AG04450 (cell line): ENCODE data around the gene SORL1-AS1. TPM values are rescaled to one million over a fixed set of nuclear protein-coding genes. Genes with fewer than 3 reads are reported as not detected.

Source experiments
- CTCF ChIA-PET: fragments of 300-600, 350-600 bp; formaldehyde crosslinking; extraction: SDS; loops from one replicate; lab custom pipeline; 2022; ENCODE audit warnings: antibody characterized with exemption, inconsistent platforms; lab: Charles Lee
- POLR2A ChIA-PET: fragments of 350-600 bp; formaldehyde crosslinking; extraction: SDS; loops from one replicate; lab custom pipeline; 2021; ENCODE audit warnings: antibody characterized with exemption, inconsistent platforms; lab: Yijun Ruan, JAX
- DNase-seq: peaks from one replicate; pipeline ENCODE4 v3.0.0-alpha.2; 2011; ENCODE audit warnings: low read depth, low spot score
- H3K27ac ChIP-seq: one replicate; pipeline ENCODE4 v1.5.1; 2012; ENCODE audit warnings: low read depth, low read length, control low read depth
- H3K27me3 ChIP-seq: one replicate; pipeline ENCODE4 v1.6.0; 2012; ENCODE audit warnings: low read length; ENCODE audit not compliant: control insufficient read depth, insufficient read depth
- H3K4me3 ChIP-seq: 2 replicates; pipeline ENCODE4 v1.5.1; 2011; ENCODE audit warnings: mild to moderate bottlenecking, low read depth, low read length, control low read depth
- H3K9me3 ChIP-seq: 2 replicates; pipeline ENCODE4 v1.5.1; 2012; ENCODE audit warnings: low read length; ENCODE audit not compliant: control insufficient read depth, insufficient read depth
- polyA plus RNA-seq: library from polyadenylated mRNA; depleted of rRNA; stranded (reverse); fragments of >200 nt; gene quantifications from 2 replicates; pipeline ENCODE4 v1.2.3, GENCODE V29; 2011; rRNA removed
- TF ChIP-seq, protein P1 (sequence below): IDR thresholded peaks from 2 replicates; pipeline ENCODE4 v1.5.1; 2011; ENCODE audit warnings: low read depth, low read length, control low read depth, inconsistent platforms

Gene SORL1-AS1

DNA sequence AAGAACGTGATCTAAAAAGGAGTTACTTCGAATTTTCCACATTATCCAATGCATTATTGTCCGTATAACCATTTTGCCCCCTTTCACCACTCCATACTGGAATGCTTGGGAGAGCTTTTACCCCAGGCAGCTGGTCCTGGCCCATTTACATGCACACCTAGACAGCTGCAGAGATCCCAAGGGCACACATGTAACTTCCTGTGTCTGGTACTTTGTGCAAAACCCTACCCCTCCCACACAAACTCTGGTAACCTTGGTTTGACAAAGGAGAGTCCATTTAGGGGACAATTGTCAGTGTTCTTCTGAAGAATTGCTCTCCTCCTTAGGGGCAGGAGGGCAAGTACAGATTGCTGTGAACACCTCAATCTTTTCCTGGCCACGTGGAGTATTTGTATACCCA is 58.0 kb downstream of the SORL1-AS1 start:
- TF ChIP-seq, protein P1, sequence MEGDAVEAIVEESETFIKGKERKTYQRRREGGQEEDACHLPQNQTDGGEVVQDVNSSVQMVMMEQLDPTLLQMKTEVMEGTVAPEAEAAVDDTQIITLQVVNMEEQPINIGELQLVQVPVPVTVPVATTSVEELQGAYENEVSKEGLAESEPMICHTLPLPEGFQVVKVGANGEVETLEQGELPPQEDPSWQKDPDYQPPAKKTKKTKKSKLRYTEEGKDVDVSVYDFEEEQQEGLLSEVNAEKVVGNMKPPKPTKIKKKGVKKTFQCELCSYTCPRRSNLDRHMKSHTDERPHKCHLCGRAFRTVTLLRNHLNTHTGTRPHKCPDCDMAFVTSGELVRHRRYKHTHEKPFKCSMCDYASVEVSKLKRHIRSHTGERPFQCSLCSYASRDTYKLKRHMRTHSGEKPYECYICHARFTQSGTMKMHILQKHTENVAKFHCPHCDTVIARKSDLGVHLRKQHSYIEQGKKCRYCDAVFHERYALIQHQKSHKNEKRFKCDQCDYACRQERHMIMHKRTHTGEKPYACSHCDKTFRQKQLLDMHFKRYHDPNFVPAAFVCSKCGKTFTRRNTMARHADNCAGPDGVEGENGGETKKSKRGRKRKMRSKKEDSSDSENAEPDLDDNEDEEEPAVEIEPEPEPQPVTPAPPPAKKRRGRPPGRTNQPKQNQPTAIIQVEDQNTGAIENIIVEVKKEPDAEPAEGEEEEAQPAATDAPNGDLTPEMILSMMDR = no peak
- Histone ChIP-seq H3K27me3 (peaks cover 3% of the 10 kb centered on the region), H3K4me3 (no peak overlapping the region), H3K9me3 (no peaks in the 10 kb centered on the region), H3K27ac (no peak overlapping the region)
- ChIA-PET POLR2A (no interaction called here), CTCF (no interaction called here)
- no peak for DNase-seq

DNA sequence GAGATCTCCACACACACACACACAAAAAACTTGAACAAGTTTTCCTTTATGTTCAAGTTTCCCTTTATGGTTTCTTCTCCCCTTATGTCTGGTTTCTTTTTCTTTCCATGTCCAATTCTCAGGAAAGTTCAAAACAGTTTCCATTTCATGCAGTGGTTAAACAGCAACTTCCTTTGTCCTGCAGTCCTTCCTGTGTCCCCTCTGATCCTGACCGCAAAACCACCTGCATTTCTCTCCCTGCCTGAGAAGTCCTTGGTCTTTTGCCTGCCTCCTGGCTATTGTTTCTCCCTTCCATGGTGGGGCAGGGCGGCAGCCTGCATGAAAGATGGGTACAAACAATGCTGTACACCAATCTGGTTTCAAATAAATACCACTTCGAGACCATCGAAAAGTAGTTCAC is 58.9 kb downstream of the SORL1-AS1 start:
- CTCF ChIA-PET = no interaction called here
- Histone ChIP-seq H3K27me3 (peaks cover 5% of the 10 kb centered on the region), H3K27ac (no peak overlapping the region), H3K9me3 (no peaks in the 10 kb centered on the region), H3K4me3 (no peak overlapping the region)
- no peak for DNase-seq
- TF ChIP-seq, protein P1 = no peak
- POLR2A ChIA-PET = no interaction called here

DNA sequence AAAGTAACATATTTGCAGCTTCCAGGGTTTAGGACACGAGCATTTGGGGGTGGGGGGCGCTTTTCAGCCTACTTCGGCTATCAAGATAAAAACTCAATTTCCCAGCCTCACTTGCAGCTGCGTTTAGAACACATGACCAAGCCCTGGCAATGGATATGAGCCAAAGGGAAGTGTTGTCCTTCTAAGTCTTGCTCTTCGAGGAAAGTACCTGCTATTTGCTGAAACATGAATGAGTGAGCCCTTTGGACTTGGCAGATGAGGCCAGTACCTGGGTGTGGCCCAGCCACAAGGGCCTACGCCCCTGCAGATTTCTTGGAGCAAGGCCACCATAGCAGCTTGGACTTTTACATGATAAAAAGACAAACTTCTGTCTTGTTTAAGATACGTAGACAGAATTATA is 60.9 kb downstream of the SORL1-AS1 start:
- POLR2A ChIA-PET = no interaction called here
- DNase-seq = no peak
- Histone ChIP-seq H3K9me3 (no peaks in the 10 kb centered on the region), H3K4me3 (no peak overlapping the region), H3K27me3 (peaks cover 5% of the 10 kb centered on the region), H3K27ac (no peak overlapping the region)
- TF ChIP-seq, protein P1 = no peak
- CTCF ChIA-PET = no interaction called here

DNA sequence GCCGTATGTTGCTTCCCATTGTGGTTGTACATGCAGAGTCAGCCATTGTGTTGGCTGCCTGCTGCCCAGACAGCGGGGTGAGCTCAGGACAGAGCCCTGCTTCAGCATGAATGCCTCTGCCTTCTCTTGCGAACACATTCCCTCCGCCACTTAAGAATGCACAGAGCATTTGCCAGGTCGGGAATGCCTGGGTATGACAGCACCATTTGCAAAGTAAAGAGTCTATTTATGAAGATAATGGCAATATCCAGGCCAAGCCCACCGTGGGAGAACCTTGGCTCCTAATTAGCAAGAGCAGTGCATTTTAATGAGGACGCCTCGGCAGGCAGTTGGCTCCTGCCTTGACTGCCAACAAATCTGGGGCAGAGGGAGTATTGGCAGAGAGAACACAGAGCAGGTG is 63.1 kb downstream of the SORL1-AS1 start:
- ChIA-PET POLR2A (no interaction called here), CTCF (no interaction called here)
- DNase-seq = no peak
- TF ChIP-seq, protein P1 = no peak
- Histone ChIP-seq H3K27me3 (peaks cover 9% of the 10 kb centered on the region), H3K9me3 (no peaks in the 10 kb centered on the region), H3K4me3 (no peak overlapping the region), H3K27ac (no peak overlapping the region)

Other genes starting within 250 kb of the SORL1-AS1 start
- 59.2 and 62.7 TPM in 2 replicates for gene SC5D, start 160.2 kb downstream of the SORL1-AS1 start, polyA plus RNA-seq
- 5.4 and 5.5 TPM in 2 replicates for gene SORL1, start 653 bp downstream of the SORL1-AS1 start, polyA plus RNA-seq